Sigmoid colon (tissue), 7 donors: ENCODE data around the gene ASPM. TPM values are rescaled to one million over a fixed set of nuclear protein-coding genes. Genes with fewer than 3 reads are reported as not detected.
"Not testable (repeated sequence)": the region's sequence is repeated elsewhere in the genome, so short reads cannot be mapped to it uniquely, and the experiment has no call there.

Source experiments
- DNase-seq: peaks from one replicate; pipeline ENCODE4 v3.0.0-alpha.2; 2019
- H3K27ac ChIP-seq, 4 donors: fragments of 200-600 bp; sonication (generic); one replicate each; pipeline ENCODE4 v1.5.1; 2016 to 2019; ENCODE audit warnings: mild to moderate bottlenecking in 1 of 4
- H3K27me3 ChIP-seq, 3 donors: fragments of 200-600 bp; sonication (generic); one replicate each; pipeline ENCODE4 v1.5.1; 2019; ENCODE audit warnings: mild to moderate bottlenecking in 1 of 3
- H3K36me3 ChIP-seq, 4 donors: fragments of 200-600 bp; sonication (generic); one replicate each; pipeline ENCODE4 v1.5.1; 2016 to 2019
- H3K4me1 ChIP-seq, 4 donors: fragments of 200-600 bp; sonication (generic); one replicate each; pipeline ENCODE4 v1.5.1; 2017 to 2019
- H3K4me3 ChIP-seq, 4 donors: fragments of 200-600 bp; sonication (generic); one replicate each; pipeline ENCODE4 v1.5.1; 2017 to 2019; ENCODE audit warnings: mild to moderate bottlenecking in 2 of 4, moderate library complexity in 1 of 4
- H3K9me3 ChIP-seq, 4 donors: fragments of 200-600 bp in 3 of 4; sonication (generic) in 3 of 4; one replicate each; pipeline versions ENCODE4 v1.5.1 to v1.6.1; 2013 to 2019
- CTCF ChIP-seq, 4 experiments: fragments of 450-650 bp in 3 of 4; fragments of 200-600 bp in 1 of 4; IDR thresholded peaks; one replicate each; pipeline ENCODE4 v1.5.1; 2016 to 2019; ENCODE audit warnings: antibody characterized with exemption in 4 of 4, mild to moderate bottlenecking in 3 of 4, moderate library complexity in 2 of 4
- EP300 ChIP-seq, 4 donors: sonication (generic); formaldehyde crosslinking; IDR thresholded peaks; one replicate each; pipeline ENCODE4 v1.6.1; 2017; ENCODE audit warnings: antibody characterized with exemption in 4 of 4
- POLR2A ChIP-seq, 2 donors: fragments of 450-650 bp; IDR thresholded peaks; one replicate each; pipeline ENCODE4 v1.6.1; 2016; ENCODE audit warnings: antibody characterized with exemption in 2 of 2, mild to moderate bottlenecking in 2 of 2, moderate library complexity in 2 of 2
- POLR2AphosphoS5 ChIP-seq, 4 donors: sonication (generic); formaldehyde crosslinking; IDR thresholded peaks; one replicate each; pipeline ENCODE4 v1.6.1; 2017; ENCODE audit warnings: antibody characterized with exemption in 4 of 4
- WGBS, 2 donors: extraction: QIAGEN DNeasy Blood & Tissue Kit; methylation state at CpG; one replicate each; pipeline ENCODE4 v1.1.7; 2013; 5-methylcytosine and 5-hydroxymethylcytosine counted together
- intact Hi-C: fragments of 100-400 bp; cut with DNase I; formaldehyde crosslinking; loops from one replicate; pipeline ENCODE4 v1.15.1; 2023
- polyA plus RNA-seq, 3 donors: library from polyadenylated mRNA; stranded (reverse); fragments of 200-250 nt; gene quantifications; one replicate each; pipeline ENCODE4 v1.2.3, GENCODE V29; 2013
- total RNA-seq, 4 donors: library from RNA; depleted of rRNA; stranded (reverse); fragments of >200 nt; gene quantifications; one replicate each; pipeline ENCODE4 v1.1.0, GENCODE V29; 2016
- donor health status: healthy with polysubstance abuse.
- donor health status: Bipolar disorder and iron deficiency.
- donor health status: healthy.

The ASPM gene
- total and polyA plus RNA-seq, 7 donors, result under 0.01 to 5.9 (median 0.69) TPM

- DNase-seq, result no peak
- Histone ChIP-seq H3K4me3 (no peak overlapping the region), H3K27ac (no peak overlapping the region), H3K4me1 (no peaks in the 10 kb centered on the region), H3K9me3 (no peaks in the 10 kb centered on the region), H3K27me3 (no peaks in the 10 kb centered on the region), H3K36me3 (no peaks in the 10 kb centered on the region)
- WGBS, 2 donors, result 91 to 96% methylated on average over 3 of the region's 3 CpGs
- no peak for TF ChIP-seq POLR2A (IDR thresholded peaks at IDR 0.05)
- TF ChIP-seq CTCF (IDR thresholded peaks at IDR 0.05), result no peak
- no peak for TF ChIP-seq EP300 (IDR thresholded peaks at IDR 0.05)
- TF ChIP-seq POLR2AphosphoS5 (IDR thresholded peaks at IDR 0.05), result no peak
- intact Hi-C loops, result no loop called here
These were observed 109.6 kb downstream of the ASPM start for GRCh38 chr1:197036861-197037260.

- H3K9me3 ChIP-seq, DNase-seq, intact Hi-C loops, H3K4me1 ChIP-seq, H3K27ac ChIP-seq, H3K4me3 ChIP-seq, H3K36me3 ChIP-seq, H3K27me3 ChIP-seq: not testable (repeated sequence)
- 77 to 84% methylated on average over 6 of the region's 6 CpGs for WGBS, 2 donors
These were observed 111.7 kb downstream of the ASPM start for GRCh38 chr1:197034631-197035339.

Other genes starting within 250 kb of the ASPM start
- not detected for gene CFHR2, start 202.9 kb downstream of the ASPM start, total RNA-seq
- not detected for gene CFHR2, start 202.9 kb downstream of the ASPM start, polyA plus RNA-seq
- not detected for gene CFHR5, start 169.1 kb downstream of the ASPM start, total RNA-seq
- not detected for gene CFHR5, start 169.1 kb downstream of the ASPM start, polyA plus RNA-seq
- not detected for gene F13B, start 79.4 kb downstream of the ASPM start, total RNA-seq
- gene F13B, start 79.4 kb downstream of the ASPM start, polyA plus RNA-seq, result not detected
- 10 to 100 TPM in 3 of 4 donors, 1 to 10 TPM in 1; 9.0 to 12.5 (median 11.7) TPM for gene ZBTB41, start 54.6 kb upstream of the ASPM start, total RNA-seq
- 1 to 10 TPM; 1.6 to 2.5 (median 1.8) TPM for gene ZBTB41, start 54.6 kb upstream of the ASPM start, polyA plus RNA-seq
- under 1 TPM in 3 of 4 donors, not detected in 1; 0.36 to 0.49 (median 0.41) TPM for gene CRB1, start 121.6 kb upstream of the ASPM start, total RNA-seq
- gene CRB1, start 121.6 kb upstream of the ASPM start, polyA plus RNA-seq, result under 1 TPM in 1 of 3 donors, not detected in 2; 0.19 TPM